GM21529 (cell line): Measurements from ENCODE around the gene CBX5.
A peak's percentile ranks its signal among the peaks of the same experiment; 100 is the strongest.
"Not testable (repeated sequence)": the region's sequence is repeated elsewhere in the genome, so short reads cannot be mapped to it uniquely, and the experiment has no call there.

Source experiments
- ATAC-seq: cut with Tn5 transposase; IDR thresholded peaks from one replicate; pipeline ENCODE4 v1.9.1; 2021; ENCODE audit not compliant: unreplicated experiment

The CBX5 gene

DNA sequence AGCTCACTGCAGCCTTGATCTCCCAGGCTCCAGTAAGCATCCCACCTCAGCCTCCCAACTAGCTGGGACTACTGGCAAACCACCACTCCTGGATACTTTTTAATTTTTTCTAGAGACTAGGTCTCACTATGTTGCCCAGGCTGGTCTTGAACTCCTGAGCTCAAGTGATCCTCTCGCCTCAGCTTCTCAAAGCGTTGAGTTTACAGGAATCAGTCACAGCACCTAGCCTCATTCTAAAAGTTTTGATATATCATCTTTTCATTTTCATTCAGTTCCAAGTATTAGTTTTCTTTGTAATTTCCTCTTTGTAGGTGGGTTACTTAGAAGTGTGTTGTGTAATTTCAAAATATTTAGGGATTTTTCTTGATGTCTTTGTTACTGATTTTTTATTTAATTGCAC is 9.6 kb downstream of the CBX5 start:
- ATAC-seq = no peak

DNA sequence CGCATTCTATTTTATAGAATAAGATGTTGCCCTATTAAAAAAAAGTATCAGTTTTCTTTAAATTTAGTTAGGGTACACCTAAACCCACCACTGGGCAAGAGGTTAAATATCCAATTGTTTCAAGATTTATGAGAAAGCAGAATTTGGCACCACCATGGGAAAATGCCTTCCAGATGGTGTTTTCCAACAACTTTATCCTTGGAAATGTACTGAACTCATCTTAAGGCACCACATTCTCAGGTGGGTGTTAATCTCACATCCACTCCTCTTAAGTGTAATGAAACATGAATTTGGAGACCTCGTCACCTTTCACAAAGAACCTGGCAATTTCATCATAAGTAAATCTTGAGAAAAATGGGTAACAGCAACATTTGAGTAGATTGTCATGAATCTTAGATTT is 13.1 kb downstream of the CBX5 start:
- no peak for ATAC-seq

DNA sequence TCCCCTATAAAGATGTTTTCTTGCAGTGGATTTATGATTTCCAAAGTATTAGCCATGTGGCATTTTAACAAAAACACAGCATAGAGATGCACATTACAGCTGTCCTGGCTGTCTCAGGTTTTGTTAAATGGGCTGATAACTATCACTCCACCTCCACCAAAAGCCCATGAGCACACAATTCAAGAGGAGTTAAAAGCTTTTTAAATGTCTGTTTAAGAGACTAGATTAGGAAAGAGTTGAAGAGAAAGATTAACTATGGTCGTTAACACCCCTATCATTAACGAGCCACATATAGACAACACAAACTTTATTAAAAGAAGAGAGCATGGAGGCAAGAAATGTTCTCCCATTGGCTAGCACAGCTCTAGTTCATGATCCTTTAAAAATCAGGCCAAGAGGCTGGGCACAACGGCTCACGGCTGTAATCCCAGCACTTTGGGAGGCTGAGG is 14.5 kb downstream of the CBX5 start:
- ATAC-seq = no peak

DNA sequence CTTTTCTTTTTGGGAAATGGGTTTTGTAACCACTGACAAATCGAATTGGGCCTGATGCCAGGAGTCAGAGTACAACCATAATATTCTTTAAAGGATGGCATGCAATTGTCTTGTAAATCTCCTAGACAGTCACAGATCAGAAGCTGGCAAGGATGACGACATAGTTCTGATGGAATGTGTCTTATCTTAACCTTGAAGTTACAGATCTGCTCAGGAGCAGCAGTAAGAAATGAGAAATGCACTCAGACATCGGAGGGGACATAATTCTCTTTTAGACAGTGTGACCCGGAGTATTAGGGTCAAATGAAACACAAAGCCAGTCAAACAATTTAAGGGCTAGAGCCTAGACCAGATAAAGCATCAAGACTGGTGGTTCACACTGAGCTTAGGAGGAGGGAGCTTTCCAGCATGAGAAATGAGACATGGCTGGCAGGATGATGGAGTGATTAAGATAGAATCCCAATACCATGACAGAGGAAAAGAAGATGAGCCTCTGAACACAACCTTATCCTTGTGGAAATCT is 17.5 kb downstream of the CBX5 start:
- no peak for ATAC-seq

DNA sequence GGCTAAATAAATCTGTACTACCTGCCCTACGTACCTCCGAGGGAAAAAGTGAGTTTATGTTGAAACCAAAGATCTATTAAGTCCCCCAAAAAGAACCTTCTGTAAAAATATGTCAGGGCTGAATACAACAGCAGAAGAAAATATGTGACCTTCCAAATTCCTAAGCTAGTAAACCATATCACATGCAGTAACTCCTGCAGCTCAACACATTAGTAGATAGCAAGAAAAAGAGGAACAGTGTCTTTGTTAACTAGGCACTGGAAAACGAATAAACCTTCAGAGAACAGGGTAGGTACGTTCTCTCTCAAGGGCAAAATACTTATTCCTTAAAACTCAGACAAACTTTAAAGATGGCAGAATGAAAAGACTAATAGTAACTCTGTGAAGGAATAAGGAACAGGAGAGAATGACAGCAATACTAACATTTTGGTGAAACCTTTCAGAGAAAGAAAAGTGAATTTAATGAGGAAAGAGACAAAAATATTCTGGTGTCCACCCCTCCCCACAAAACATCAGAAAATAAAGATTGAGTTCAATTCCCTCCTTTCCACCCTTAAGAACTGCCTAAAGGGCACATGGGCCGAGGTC is 18.0 kb downstream of the CBX5 start:
- no peak for ATAC-seq

DNA sequence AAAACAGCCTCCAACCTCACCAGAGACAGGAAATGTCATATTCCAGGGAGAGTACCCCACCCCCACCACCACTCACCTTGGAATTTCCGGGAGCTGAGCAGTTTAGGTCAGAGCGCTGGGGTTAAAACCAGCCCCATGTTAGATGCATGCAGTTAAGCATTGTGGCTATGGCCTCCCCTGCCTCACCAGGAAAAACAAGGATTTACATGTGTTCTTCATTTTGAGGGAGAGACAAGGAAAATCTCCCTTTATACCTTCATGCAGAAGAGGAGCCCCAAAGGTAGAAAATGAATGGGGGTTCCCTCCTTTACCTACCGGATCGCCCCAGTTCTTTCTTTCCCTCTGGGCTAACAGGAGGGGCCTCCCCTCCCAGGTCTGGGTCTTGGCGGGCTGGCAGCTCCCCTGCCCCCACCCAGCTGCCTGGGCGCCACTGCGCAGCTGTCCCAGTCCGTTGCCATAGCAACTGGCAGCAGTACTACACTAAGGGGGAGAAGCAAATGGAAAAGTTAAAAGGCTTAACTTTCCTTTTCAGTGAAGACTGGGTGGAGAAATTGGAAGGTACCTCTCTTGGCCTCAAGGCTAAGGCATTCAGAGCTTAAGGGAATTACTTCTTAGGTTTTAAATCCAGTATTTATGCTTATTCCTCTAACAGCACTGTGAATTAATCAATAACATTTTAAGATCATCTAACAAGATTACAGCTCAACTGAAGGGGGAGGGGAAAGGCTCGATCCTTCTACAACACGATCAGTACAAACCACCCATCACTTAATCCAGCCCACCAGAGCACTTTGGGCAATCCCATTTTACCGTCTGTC is 20.5 kb downstream of the CBX5 start:
- ATAC-seq = peak; percentile 77

DNA sequence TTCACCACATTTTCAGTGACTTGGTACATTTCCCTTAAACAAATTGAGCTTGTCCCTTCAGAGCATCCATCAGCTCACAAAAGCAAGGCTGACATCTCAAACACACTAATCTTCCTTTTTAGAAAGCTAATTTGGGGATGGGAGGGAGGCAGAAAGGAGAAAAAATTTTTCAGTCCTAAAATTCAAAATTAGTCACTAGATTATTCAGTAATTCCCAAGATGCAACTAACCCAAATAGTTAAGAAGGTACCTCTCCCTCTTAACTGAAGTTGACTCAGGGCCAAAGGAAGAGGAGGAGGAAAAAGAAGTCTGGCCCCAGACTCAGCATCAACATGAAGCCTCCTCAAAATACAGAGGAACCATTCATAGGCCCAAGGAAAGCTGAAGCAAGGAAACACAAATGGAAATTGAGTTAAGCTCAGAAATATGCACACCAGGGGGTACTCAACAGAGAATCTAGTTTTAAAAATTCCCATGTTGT is 21.7 kb downstream of the CBX5 start:
- ATAC-seq = no peak

DNA sequence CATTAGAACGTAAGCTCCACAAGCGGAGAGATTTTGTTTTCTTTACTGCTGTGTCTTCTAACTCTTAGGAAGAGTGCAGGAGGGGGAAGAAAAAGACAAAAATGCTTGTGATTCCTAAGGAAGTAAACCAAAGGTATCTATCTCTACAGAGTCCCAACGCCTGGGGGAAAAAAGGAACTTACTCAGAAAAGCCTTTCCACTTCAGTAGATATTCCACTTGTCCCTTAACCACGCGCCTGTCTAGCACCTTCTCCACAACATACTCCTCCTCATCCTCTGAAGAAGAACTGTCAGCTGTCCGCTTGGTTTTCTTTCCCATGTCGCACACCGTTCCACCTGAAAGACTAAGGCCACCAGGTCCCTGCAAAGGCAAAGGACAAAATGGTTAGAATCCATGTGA is 22.6 kb downstream of the CBX5 start:
- ATAC-seq = no peak

DNA sequence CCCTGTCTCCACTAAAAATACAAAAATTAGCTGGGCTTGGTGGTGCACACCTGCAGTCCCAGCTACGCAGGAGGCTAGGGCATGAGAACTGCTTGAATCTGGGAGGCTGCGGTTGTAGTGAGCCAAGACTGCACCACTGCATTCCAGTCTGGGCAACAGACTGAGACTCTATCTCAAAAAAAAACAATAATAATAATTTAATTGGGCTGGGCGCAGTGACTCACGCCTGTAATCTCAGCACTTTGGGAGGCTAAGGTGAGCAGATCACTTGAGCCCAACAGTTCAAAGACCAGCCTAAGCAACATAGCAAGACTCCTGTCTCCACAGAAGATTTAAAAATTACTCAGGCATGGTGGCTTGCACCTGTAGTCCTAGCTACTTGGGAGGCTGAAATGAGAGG is 26.7 kb downstream of the CBX5 start:
- no peak for ATAC-seq

DNA sequence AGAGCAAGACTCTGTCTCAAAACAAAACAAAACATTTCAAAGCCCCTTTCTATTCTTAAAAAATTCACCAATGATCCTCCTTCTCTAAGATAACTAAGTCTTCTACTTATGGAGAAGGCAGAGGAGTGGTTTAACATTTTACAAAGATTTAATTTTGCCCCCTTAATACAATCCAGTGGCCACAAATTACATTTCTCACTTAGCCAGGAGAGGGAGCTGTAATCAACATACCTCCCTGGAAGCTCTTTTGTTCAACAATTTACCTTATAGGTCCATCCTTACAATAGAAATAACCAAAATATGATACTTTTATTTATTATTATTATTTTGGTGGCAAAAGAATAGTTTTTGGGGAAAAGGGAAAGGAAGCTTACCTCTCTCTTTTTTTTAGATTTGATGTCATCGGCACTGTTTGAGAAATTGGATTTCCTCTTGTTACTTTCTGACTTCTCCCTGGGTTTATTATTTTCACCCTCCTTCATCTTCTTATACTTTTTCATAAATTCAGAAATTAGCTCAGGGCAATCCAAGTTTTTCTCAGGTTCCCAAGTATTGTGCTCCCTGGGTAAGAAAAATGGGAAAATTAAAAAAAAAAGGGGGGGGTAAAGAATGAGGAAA is 28.1 kb downstream of the CBX5 start:
- no peak for ATAC-seq

DNA sequence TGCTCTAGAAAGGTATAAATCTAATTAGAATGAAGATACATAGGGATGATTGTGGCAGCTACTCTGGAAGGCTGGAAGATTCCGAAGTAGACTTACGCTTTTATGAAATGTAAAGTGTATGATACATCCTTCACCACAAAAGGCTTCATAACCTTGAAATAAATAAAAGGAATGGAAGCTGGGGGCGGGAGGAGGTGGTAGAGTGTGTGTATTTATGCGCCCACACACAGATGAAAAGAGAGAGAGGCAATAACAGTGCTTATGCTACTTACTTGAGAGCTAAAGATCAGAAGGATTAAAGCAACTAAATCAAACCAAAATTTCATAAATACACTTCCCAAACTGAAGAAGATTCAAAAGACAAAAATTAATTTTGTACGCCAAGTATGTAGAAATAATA is 30.4 kb downstream of the CBX5 start:
- no peak for ATAC-seq

DNA sequence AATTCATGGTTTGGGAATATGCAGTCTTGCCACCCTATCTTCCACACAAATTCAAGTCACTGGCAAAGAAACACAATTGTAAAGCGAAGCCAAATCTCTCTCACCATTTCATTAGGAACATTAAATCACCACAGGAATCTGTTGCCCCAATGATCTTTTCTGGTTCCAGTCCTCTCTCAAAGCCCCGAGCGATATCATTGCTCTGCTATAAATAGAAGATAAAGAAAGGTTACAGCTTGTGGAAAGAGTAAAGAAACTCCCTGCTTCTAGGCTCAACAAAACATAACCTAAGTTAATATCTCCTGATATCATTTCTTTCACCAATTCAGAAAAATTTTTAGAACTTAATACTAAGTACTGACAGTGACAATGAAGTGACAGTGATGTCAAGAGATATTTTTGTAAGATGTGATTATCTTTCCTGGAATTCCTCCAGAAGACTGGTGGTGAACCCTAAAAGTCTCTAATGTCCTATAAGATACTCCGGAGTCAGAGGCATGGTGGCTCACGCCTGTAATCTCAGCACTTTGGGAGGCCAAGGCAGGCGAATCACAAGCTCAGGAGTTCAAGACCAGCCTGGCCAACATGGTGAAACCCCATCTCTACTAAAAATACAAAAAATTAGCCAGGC is 33.8 kb downstream of the CBX5 start:
- ATAC-seq = no peak

DNA sequence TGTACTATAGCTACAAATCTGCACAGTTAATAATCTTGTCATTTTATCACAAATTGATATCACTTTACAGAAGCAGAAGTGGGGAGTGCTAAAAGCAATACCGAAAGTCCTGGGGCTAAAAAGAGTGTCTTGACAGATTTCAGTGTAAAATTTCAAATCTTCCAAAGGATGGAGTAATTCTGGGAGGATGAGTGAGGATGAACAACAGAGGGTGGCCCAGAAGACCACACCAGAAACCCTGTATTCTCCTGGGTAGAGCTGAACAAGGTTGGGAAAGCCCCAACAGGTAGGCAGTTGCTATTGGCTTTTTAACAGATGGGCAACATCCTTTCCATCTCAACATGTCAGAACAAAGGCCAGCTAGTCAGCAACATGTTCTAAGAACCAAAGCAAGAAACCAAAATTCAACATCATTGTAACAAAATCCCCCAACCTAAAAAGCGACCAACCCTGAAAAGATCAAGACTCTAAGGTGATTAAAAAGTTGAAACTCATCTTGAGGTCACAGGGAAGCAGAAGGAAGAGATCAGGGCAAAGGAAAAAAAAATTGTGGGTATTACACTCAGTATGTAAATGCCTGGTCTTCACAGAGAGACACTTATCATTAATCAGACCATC is 38.8 kb downstream of the CBX5 start:
- no peak for ATAC-seq

DNA sequence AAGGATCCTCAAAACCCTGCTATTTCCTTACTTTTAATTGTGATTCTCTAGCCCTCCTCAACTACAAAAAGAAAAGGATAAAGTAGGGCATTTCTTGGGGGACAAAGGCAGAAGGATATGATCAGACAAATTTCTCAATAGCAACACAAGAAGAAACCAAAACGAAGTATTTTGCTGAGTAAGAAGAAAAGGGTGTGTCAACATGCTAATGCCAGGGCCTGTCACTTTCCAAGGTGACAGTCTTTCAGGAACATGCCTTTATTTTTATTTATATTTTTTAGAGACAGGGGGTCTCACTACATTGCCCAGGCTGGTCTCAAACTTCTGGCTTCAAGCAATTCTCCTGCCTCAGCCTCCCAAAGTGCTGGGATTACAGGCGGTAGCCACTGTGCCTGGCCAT is 39.8 kb downstream of the CBX5 start:
- no peak for ATAC-seq

DNA sequence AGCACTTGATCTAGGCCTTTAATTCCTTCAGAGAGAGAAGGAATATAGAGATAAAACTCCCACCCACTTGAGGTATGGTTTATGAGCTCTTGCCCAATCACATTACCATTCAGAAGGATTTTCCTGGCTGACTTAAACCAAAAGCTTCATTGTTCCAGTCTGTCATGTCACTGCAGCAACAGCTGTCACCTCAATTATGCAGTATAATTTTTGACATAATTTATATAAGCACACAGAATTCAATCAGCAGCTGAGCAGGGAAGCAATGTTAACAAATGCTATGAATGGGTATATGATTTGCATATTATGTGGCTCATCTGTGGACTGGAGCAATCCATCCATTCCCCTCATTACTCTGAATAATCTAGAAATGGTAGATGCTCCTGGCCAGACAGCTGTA is 40.3 kb downstream of the CBX5 start:
- no peak for ATAC-seq

DNA sequence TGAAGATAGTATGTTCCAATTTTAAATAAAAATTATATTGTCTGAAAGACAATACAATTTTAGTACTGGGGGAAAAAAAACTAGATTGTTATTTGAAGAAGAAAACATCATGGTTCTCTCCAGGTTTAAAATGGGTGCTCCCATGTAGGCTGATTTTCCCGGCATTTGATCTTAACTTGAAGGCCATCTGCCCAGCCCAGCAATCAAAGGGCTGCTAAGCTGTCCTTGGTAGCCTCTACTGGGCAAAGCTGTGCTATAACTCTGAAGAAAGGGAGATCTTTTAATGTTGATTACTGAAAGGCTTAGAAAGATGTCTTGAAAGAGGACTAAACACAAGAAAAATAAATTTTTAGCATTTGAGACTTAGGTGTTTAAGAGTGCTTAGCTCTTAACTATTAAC is 41.4 kb downstream of the CBX5 start:
- no peak for ATAC-seq

DNA sequence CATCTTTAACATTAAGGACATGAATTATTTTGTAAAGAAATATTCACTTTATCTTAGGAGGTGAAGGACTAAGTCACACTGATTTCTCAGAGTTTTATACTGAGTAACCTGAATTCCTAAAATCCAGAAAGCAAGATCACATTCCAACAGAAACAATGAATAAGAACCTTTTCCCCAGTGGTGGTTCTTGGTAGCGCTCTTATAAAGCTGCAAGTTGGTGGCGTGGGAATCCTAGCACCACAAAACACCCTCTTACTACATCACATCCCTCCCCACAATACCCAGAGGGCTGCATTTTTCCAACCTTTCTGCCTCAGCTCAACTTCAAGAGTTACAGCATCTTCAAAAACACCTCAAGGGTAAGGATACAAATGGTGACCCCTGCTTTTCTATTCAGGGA is 47.1 kb downstream of the CBX5 start:
- ATAC-seq = no peak

DNA sequence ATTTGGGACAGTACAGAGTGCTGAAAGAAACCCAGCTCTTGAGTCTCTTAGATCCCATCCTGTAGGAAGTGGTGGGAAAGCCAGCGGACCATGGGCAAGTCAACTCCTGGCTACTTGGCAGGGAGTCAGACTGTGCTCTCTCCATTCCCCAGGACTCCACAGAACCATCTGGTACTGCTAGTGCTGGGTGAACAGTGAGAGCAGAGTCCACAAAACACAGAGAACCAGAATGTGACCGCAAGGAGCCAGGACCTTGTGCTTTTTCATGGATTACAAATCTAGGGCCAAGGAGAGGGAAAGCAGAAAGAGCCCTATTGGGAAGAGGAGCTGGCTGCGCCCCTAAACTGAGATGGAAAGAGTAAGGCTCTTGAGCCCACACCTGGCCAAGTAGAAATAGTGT is 48.7 kb downstream of the CBX5 start:
- not testable (repeated sequence) for ATAC-seq

DNA sequence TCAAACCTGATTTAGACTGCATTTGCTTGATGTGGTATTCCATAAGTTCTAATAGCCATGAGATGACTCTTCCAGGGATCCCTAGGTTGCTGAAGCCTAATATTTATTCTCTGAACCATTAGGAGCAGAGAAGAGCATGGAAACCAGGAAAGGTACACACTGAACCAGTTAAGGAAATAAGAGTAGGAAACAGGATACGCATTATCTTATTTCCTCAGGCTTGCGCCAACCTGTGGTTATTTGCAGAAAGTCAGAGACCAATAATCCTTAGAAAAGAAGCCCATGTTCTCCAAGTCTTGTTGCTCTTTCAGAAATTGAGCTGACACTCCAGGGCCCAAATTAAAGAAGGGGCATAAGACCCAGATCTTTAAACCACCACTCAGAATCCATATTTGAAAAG is 49.4 kb downstream of the CBX5 start:
- no peak for ATAC-seq

DNA sequence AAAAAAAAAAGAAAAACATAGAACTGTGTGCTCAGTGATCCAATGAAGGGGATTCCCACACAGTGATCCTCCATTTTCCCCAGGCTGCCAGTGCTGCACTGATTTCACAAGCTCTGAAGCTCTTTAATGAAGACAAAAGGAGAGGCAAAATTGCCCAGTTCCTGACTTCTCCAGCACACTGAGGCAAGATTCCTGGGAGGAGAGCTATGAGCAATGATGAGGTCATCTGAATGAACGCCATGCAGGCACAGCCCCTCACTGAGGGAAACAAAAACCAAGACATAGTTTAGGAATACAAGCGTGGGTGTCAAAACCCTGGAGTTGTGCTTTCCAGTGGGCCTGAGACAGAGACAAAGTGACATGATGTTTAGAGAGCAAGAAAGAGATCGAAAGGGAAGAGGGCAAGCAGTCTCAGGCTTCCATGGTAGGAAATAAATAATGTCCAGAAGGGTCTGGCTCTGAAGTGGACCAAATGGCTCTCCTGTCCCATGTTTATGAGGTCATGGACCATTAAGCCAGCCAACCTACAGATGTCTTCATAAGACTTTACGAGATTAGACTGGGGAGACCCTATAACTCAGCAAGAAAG is 50.2 kb downstream of the CBX5 start:
- ATAC-seq = no peak

DNA sequence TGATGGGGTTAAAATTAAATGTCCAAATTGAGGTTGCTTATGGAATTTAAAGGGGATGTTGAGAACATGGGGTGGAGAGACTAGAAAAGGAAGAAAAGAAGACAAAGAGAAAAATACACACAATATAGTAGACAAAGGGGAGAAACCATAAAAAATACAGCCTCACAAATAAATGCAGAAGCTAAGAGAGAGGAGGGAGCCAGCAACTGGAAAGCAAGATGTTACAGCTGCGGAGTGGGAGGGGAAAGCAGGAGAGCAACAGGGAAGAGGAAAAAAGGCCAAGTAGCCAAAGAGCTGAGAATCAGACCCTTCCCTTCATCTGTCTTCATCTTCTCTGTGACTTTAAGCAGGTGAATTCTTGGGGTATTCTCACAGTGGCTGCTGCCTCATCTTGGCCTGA is 51.5 kb downstream of the CBX5 start:
- ATAC-seq = no peak
